Aorta (tissue), 5 donors: ENCODE data around the gene C5AR1. TPM values are rescaled to one million over a fixed set of nuclear protein-coding genes. Genes with fewer than 3 reads are reported as not detected.
"Not testable (repeated sequence)": the region's sequence is repeated elsewhere in the genome, so short reads cannot be mapped to it uniquely, and the experiment has no call there.

Experiments
- ATAC-seq: fragments of 200-7000 bp; cut with Tn5 transposase; one replicate; pipeline ENCODE4 v1.9.1; 2022; ENCODE audit warnings: moderate library complexity; ENCODE audit not compliant: low FRiP score
- DNase-seq, 2 donors: peaks; one replicate each; pipeline ENCODE4 v3.0.0-alpha.2; 2020
- H3K27ac ChIP-seq, 2 donors: one replicate each; pipeline ENCODE4 v1.5.1; 2013; ENCODE audit warnings: low read length in 2 of 2, mild to moderate bottlenecking in 2 of 2, moderate library complexity in 2 of 2, control low read depth in 1 of 2, inconsistent platforms in 1 of 2, low read depth in 1 of 2
- H3K27me3 ChIP-seq, 2 donors: one replicate each; pipeline ENCODE4 v1.6.1; 2013; ENCODE audit warnings: control low read depth in 1 of 2, low read length in 1 of 2, mild to moderate bottlenecking in 1 of 2, moderate library complexity in 1 of 2; ENCODE audit not compliant: insufficient read depth in 2 of 2, control insufficient read depth in 1 of 2
- H3K36me3 ChIP-seq, 2 donors: one replicate each; pipeline ENCODE4 v1.6.1; 2013; ENCODE audit warnings: control low read depth in 1 of 2, low read length in 1 of 2, mild to moderate bottlenecking in 1 of 2; ENCODE audit not compliant: insufficient read depth in 2 of 2, control insufficient read depth in 1 of 2
- H3K4me1 ChIP-seq, 2 donors: one replicate each; pipeline ENCODE4 v1.6.1; 2013; ENCODE audit warnings: low read length in 2 of 2, control low read depth in 1 of 2, mild to moderate bottlenecking in 1 of 2, moderate library complexity in 1 of 2; ENCODE audit not compliant: insufficient read depth in 2 of 2, control insufficient read depth in 1 of 2
- H3K4me3 ChIP-seq, 2 donors: one replicate each; pipeline ENCODE4 v1.5.1; 2013; ENCODE audit warnings: low read length in 2 of 2, control low read depth in 1 of 2, mild to moderate bottlenecking in 1 of 2
- H3K9me3 ChIP-seq: one replicate; pipeline ENCODE4 v1.6.1; 2013; ENCODE audit warnings: mild to moderate bottlenecking, low read length; ENCODE audit not compliant: control insufficient read depth
- WGBS, 2 donors: extraction: QIAGEN DNeasy Blood & Tissue Kit; methylation state at CpG; one replicate each; pipeline ENCODE4 v1.1.7; 2013; 5-methylcytosine and 5-hydroxymethylcytosine counted together
- intact Hi-C, 2 donors: fragments of 100-400 bp; cut with DNase I; formaldehyde crosslinking; loops; one replicate each; pipeline versions ENCODE4 v1.14.2 to v1.15.0; 2022
- polyA plus RNA-seq, 2 donors: library from polyadenylated mRNA; stranded (reverse); fragments of 200-250 nt; gene quantifications; one replicate each; pipeline ENCODE4 v1.2.3, GENCODE V29; 2013
- total RNA-seq, 2 donors: library from RNA; stranded (reverse); fragmentation: NEBNext Ultra II Directional; extraction: Animal tissue kit (Norgen Biotek cat#: 25700); gene quantifications; one replicate each; pipeline ENCODE4 v1.2.1, GENCODE V29; 2021
- donor health status: healthy with polysubstance abuse.
- donor health status: Bipolar disorder and iron deficiency.
- donor health status: DM: no; HTN: no; CAD: no.
- donor health status: DM: no; HTN: no; CAD: no.
- donor health status: DM: yes; HTN: yes; CAD: no.

The C5AR1 gene
- total and polyA plus RNA-seq, 4 donors = 7.9 to 52.7 (median 25.6) TPM

DNA sequence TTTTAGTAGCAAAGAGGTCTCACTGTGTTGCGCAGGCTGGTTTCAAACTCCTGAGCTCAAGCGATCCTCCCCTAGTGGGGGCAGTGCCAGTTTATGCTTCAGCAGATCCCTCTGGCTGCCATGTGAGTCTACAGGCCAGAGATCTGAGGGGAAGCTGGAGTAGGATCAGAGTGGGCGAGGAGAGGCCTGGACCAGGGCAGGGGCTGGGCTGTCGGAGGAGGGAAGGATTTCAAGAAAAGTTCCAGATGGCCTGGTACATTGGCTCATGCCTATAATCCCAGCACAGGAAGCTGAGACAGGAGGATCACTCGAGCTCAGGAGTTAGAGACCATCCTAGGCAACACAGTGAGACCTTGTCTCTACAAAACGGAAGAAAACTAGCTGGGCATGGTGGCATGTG, 49.3 kb downstream of the C5AR1 start:
- no peaks in the 10 kb centered on the region for H3K27me3 ChIP-seq
- H3K4me1 ChIP-seq = no peaks in the 10 kb centered on the region
- 79 to 88% methylated on average over 6 of the region's 6 CpGs for WGBS, 2 donors
- intact Hi-C loops = no loop called here
- H3K36me3 ChIP-seq = peaks cover 0 to 6% of the 10 kb centered on the region in 2 donors
- no peaks in the 10 kb centered on the region for H3K9me3 ChIP-seq
- ATAC-seq = no peak
- no peak overlapping the region for H3K4me3 ChIP-seq
- no peak overlapping the region for H3K27ac ChIP-seq
- DNase-seq = no peak

- intact Hi-C loops = no loop called here
- 94 to 95% methylated on average over 21 of the region's 21 CpGs for WGBS, 2 donors
- H3K27me3 ChIP-seq = no peaks in the 10 kb centered on the region
- H3K4me3 ChIP-seq = no peak overlapping the region
- H3K27ac ChIP-seq = no peak overlapping the region
- ATAC-seq = no peak
- no peaks in the 10 kb centered on the region for H3K9me3 ChIP-seq
- peaks cover 0 to 8% of the 10 kb centered on the region in 2 donors for H3K36me3 ChIP-seq
- no peaks in the 10 kb centered on the region for H3K4me1 ChIP-seq
- DNase-seq = no peak
Observed at GRCh38 chr19:47362321-47362720, 52.7 kb downstream of the C5AR1 start.

DNA sequence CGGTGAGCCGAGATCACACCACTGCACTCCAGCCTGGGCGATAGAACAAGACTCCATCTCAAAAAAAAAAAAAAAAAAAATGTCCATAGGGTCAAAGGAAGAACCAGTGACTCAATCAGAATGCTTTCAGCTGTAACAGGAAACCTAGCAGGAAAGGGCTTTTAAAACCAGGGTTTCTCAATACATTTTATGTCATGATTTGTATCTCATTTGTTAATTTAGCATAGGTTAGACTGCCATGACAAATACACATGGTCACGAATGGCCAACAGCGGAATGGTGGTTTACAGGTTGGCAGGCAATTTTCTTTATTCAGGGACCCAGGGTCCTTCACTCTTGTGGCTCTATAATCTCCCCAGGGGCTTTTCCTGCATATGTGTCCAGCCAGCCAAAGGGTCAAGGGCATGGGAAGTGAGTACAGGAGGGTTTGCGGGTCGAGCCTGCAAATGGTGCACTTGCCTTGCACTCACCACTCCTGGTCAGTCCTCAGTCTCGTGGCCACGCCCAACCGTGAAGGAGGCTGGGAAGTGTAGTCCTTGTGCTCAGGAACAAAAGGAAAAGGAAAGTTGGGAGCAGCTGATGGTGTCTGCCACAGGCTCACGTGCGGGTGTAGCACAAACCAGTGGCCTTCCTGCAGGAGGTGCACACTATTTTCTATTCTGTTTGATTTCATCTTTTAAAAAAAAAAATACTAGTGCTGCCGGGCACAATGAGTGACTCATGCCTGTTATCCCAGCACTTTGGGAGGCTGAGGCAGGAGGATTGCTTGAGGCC, 54.3 kb downstream of the C5AR1 start:
- DNase-seq (no peak), ATAC-seq (no peak)
- no peak overlapping the region for H3K27ac ChIP-seq
- no peaks in the 10 kb centered on the region for H3K4me1 ChIP-seq
- H3K9me3 ChIP-seq = no peaks in the 10 kb centered on the region
- intact Hi-C loops = no loop called here
- WGBS, 2 donors = 87% methylated on average over 13 of the region's 13 CpGs
- peaks cover 0 to 6% of the 10 kb centered on the region in 2 donors for H3K36me3 ChIP-seq
- no peaks in the 10 kb centered on the region for H3K27me3 ChIP-seq
- H3K4me3 ChIP-seq = no peak overlapping the region

DNA sequence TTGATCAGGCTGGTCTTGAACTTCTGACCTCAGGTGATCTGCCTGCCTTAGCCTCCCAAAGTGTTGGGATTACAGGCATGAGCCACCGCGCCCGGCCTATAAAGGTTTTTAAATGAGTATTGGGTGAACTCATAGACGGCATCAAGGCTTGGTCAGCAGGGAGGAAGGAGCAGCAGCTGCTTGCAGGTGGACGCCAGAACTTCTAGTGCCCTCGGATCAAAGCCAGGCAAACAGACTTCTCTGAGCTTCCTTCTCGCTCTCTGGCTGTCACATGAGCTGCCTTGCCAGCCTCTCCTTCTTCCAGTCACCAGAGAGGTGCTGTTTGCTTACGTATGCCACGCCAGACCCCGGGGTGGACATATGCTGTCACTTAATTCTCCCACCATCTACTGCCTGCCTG, 55.8 kb downstream of the C5AR1 start:
- H3K9me3 ChIP-seq, H3K4me3 ChIP-seq, H3K27me3 ChIP-seq, H3K27ac ChIP-seq, ATAC-seq, H3K4me1 ChIP-seq, H3K36me3 ChIP-seq, intact Hi-C loops, DNase-seq: not testable (repeated sequence)
- WGBS, 2 donors = 90 to 93% methylated on average over 10 of the region's 10 CpGs

DNA sequence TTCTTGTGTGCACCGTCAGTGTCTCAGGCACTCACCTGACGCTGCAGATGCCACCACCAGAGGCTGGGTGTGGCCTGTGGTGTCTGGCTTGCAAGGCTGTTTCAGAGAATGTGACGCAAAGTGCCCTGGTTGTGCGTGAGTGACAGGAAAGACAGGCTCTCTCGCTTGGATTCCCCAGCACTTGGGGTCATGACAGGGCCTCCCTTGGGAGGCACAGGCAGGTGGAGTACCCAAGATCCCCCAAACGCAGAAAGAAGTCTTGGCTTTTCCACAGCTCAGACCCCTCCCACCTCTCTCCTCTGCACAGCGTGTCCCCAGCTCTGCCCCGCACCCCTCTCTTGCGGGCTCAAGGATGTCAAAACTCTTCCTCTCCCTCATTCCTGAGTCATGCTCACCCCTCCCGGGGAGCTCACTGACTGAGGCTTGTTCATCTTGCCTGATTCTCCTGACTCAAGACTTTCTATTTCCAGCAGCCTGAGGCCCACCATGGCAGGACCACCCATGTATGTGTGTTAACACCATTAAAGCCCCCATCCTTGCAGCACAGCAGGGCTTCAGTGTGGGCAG, 60.5 kb downstream of the C5AR1 start:
- peaks cover 0 to 2% of the 10 kb centered on the region in 2 donors for H3K36me3 ChIP-seq
- 80 to 83% methylated on average over 10 of the region's 10 CpGs for WGBS, 2 donors
- intact Hi-C loops = no loop called here

GRCh38 chr19:47371261-47371660, 61.6 kb downstream of the C5AR1 start:
- Histone ChIP-seq H3K4me3 (no peak overlapping the region), H3K36me3 (peaks cover 0 to 2% of the 10 kb centered on the region in 2 donors), H3K27ac (no peak overlapping the region), H3K4me1 (no peaks in the 10 kb centered on the region), H3K9me3 (no peaks in the 10 kb centered on the region), H3K27me3 (no peaks in the 10 kb centered on the region)
- no peak for DNase-seq
- ATAC-seq = no peak
- WGBS, 2 donors = 90 to 91% methylated on average over 9 of the region's 9 CpGs
- intact Hi-C loops = no loop called here

More for the DNA sequence above, 60.5 kb downstream of the C5AR1 start:
- Histone ChIP-seq H3K9me3 (no peaks in the 10 kb centered on the region), H3K4me3 (no peak overlapping the region), H3K27ac (no peak overlapping the region), H3K4me1 (no peaks in the 10 kb centered on the region), H3K27me3 (no peaks in the 10 kb centered on the region)
- ATAC-seq = no peak
- DNase-seq = no peak

Other genes starting within 250 kb of the C5AR1 start
- gene ZC3H4, start 196.1 kb upstream of the C5AR1 start, total RNA-seq = 10 to 100 TPM; 33.9 to 34.6 TPM
- 10 to 100 TPM in 1 of 2 donors, 1 to 10 TPM in 1; 5.7 to 10.4 TPM for gene ZC3H4, start 196.1 kb upstream of the C5AR1 start, polyA plus RNA-seq
- gene SAE1, start 179.0 kb upstream of the C5AR1 start, total RNA-seq = 10 to 100 TPM; 44.5 to 64.9 TPM
- 10 to 100 TPM; 49.5 to 59.0 TPM for gene SAE1, start 179.0 kb upstream of the C5AR1 start, polyA plus RNA-seq
- 1 to 10 TPM; 8.0 to 8.6 TPM for gene BBC3, start 78.7 kb upstream of the C5AR1 start, total RNA-seq
- 1 to 10 TPM; 6.1 TPM for gene BBC3, start 78.7 kb upstream of the C5AR1 start, polyA plus RNA-seq
- gene CCDC9, start 53.3 kb upstream of the C5AR1 start, total RNA-seq = 10 to 100 TPM; 43.4 to 43.8 TPM
- gene CCDC9, start 53.3 kb upstream of the C5AR1 start, polyA plus RNA-seq = 10 to 100 TPM; 20.7 to 35.8 TPM
- gene INAFM1, start 35.0 kb upstream of the C5AR1 start, total RNA-seq = 10 to 100 TPM; 26.2 to 48.0 TPM
- gene INAFM1, start 35.0 kb upstream of the C5AR1 start, polyA plus RNA-seq = 10 to 100 TPM in 1 of 2 donors, 1 to 10 TPM in 1; 5.4 to 81.7 TPM
- gene C5AR2, start 22.3 kb downstream of the C5AR1 start, total RNA-seq = 10 to 100 TPM in 1 of 2 donors, 1 to 10 TPM in 1; 8.0 to 13.6 TPM
- under 1 TPM; 0.20 to 0.38 TPM for gene C5AR2, start 22.3 kb downstream of the C5AR1 start, polyA plus RNA-seq
- 10 to 100 TPM in 1 of 2 donors, 1 to 10 TPM in 1; 8.9 to 14.6 TPM for gene DHX34, start 39.5 kb downstream of the C5AR1 start, total RNA-seq
- 10 to 100 TPM in 1 of 2 donors, 1 to 10 TPM in 1; 1.5 to 10.3 TPM for gene DHX34, start 39.5 kb downstream of the C5AR1 start, polyA plus RNA-seq
- gene MEIS3, start 109.7 kb downstream of the C5AR1 start, total RNA-seq = 10 to 100 TPM in 1 of 2 donors, 1 to 10 TPM in 1; 7.7 to 19.6 TPM
- 1 to 10 TPM in 1 of 2 donors, under 1 TPM in 1; 0.75 to 3.9 TPM for gene MEIS3, start 109.7 kb downstream of the C5AR1 start, polyA plus RNA-seq
- under 1 TPM; 0.23 to 0.72 TPM for gene SLC8A2, start 162.0 kb downstream of the C5AR1 start, total RNA-seq
- gene SLC8A2, start 162.0 kb downstream of the C5AR1 start, polyA plus RNA-seq = not detected
- gene KPTN, start 174.4 kb downstream of the C5AR1 start, total RNA-seq = 1 to 10 TPM; 3.0 to 4.3 TPM
- gene KPTN, start 174.4 kb downstream of the C5AR1 start, polyA plus RNA-seq = 10 to 100 TPM; 12.3 to 24.8 TPM
- gene NAPA, start 205.2 kb downstream of the C5AR1 start, total RNA-seq = 10 to 100 TPM; 63.5 to 79.8 TPM
- gene NAPA, start 205.2 kb downstream of the C5AR1 start, polyA plus RNA-seq = 10 to 100 TPM; 61.7 to 94.0 TPM